ENCODE data around the gene GTF2F2.

Gene GTF2F2

GRCh38 chr13:45119991-45120864, at the start of gene GTF2F2:
GTF2F2 (plus strand) TSS chr13:45120510; CDS start chr13:45120656, 146 bp downstream.
- H3K27me3 ChIP-seq (replicated peaks; ENCODE audit: control insufficient read depth, insufficient read depth, low read length): no peaks in the 10 kb centered on the region
- peak within 1 kb of the TSS; percentile 86 for H3K4me3 ChIP-seq (replicated peaks; ENCODE audit: low read depth, low read length)
- DNase-seq (ENCODE audit: extremely low read depth, insufficient read length): peak; percentile 88
- H3K36me3 ChIP-seq (ENCODE audit: control insufficient read depth, insufficient read depth, low read length): no peaks in the 10 kb centered on the region
- TF ChIP-seq, protein P1, sequence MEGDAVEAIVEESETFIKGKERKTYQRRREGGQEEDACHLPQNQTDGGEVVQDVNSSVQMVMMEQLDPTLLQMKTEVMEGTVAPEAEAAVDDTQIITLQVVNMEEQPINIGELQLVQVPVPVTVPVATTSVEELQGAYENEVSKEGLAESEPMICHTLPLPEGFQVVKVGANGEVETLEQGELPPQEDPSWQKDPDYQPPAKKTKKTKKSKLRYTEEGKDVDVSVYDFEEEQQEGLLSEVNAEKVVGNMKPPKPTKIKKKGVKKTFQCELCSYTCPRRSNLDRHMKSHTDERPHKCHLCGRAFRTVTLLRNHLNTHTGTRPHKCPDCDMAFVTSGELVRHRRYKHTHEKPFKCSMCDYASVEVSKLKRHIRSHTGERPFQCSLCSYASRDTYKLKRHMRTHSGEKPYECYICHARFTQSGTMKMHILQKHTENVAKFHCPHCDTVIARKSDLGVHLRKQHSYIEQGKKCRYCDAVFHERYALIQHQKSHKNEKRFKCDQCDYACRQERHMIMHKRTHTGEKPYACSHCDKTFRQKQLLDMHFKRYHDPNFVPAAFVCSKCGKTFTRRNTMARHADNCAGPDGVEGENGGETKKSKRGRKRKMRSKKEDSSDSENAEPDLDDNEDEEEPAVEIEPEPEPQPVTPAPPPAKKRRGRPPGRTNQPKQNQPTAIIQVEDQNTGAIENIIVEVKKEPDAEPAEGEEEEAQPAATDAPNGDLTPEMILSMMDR (IDR thresholded peaks at IDR 0.05; ENCODE audit: insufficient read depth, low read length, poor library complexity, severe bottlenecking): no peak

DNA sequence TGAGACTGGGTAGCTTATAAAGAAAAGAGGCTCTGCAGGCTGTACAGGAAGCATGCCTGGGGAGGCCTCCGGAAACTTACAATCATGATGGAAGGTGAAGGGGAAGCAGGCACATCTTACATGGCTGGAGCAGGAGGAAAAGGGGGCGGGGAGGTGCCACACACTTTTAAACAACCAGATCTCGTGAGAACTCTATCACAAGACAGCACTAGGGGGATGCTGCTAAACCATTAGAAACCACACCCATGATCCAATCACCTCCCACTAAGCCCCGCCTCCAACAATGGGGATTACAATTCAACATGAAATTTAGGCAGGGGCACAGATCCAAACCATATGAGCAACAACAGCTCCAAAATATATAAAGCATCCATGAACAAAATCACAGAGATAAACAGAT, 46.5 kb upstream of the GTF2F2 start:
- TF ChIP-seq, protein P1 (IDR thresholded peaks at IDR 0.05; ENCODE audit: insufficient read depth, low read length, poor library complexity, severe bottlenecking): no peak
- Histone ChIP-seq H3K4me3 (replicated peaks; ENCODE audit: low read depth, low read length) (no peak overlapping the region), H3K27me3 (replicated peaks; ENCODE audit: control insufficient read depth, insufficient read depth, low read length) (no peaks in the 10 kb centered on the region; the same call in 1 of the 2 replicates), H3K36me3 (ENCODE audit: control insufficient read depth, insufficient read depth, low read length) (no peaks in the 10 kb centered on the region)
- no peak for DNase-seq (ENCODE audit: extremely low read depth, insufficient read length)

DNA sequence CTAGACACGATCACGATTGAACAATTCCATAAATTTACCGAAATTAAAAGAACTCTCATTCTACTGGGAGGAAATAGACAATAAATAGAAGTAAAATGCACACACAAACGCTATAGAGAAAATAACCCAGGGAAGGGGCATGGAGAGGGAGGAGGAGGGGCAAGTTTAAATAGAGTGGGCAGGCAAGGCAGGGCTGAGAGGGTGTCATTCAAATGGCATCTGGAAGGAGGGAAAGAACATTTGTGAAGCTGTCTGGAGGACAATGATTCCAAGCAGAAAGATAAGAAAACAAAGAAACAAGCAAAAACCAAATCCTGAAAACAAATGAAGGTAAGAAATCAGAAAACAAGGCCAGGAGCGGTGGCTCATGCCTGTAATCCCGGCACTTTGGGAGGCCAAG, 45.6 kb upstream of the GTF2F2 start:
- Histone ChIP-seq H3K27me3 (replicated peaks; ENCODE audit: control insufficient read depth, insufficient read depth, low read length) (no peaks in the 10 kb centered on the region; the same call in 1 of the 2 replicates), H3K36me3 (ENCODE audit: control insufficient read depth, insufficient read depth, low read length) (no peaks in the 10 kb centered on the region), H3K4me3 (replicated peaks; ENCODE audit: low read depth, low read length) (no peak overlapping the region)
- DNase-seq (ENCODE audit: extremely low read depth, insufficient read length): no peak
- TF ChIP-seq, protein P1 (IDR thresholded peaks at IDR 0.05; ENCODE audit: insufficient read depth, low read length, poor library complexity, severe bottlenecking): no peak

DNA sequence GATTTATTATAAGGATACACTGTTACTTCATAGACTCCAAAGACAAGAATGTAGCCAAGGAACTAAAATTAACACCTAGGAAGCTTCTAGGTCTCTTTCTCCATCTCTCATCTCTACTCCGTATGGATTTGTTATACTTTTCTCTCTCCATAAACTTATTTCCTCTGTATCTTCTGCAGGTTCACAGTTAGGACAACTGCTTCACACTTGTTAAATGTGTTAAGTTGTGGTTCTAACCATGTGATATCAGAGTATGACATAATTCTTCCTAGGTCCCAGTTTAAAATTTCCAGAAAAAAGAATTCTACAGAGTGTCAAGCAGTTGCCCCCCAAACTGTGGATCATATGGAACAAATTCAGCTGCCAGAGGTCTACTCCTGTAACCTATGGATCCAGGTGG, 42.3 kb upstream of the GTF2F2 start:
- H3K4me3 ChIP-seq (replicated peaks; ENCODE audit: low read depth, low read length): no peak overlapping the region
- H3K36me3 ChIP-seq (ENCODE audit: control insufficient read depth, insufficient read depth, low read length): no peaks in the 10 kb centered on the region
- no peak for DNase-seq (ENCODE audit: extremely low read depth, insufficient read length)
- TF ChIP-seq, protein P1 (IDR thresholded peaks at IDR 0.05; ENCODE audit: insufficient read depth, low read length, poor library complexity, severe bottlenecking): no peak
- no peaks in the 10 kb centered on the region; the same call in 1 of the 2 replicates for H3K27me3 ChIP-seq (replicated peaks; ENCODE audit: control insufficient read depth, insufficient read depth, low read length)

DNA sequence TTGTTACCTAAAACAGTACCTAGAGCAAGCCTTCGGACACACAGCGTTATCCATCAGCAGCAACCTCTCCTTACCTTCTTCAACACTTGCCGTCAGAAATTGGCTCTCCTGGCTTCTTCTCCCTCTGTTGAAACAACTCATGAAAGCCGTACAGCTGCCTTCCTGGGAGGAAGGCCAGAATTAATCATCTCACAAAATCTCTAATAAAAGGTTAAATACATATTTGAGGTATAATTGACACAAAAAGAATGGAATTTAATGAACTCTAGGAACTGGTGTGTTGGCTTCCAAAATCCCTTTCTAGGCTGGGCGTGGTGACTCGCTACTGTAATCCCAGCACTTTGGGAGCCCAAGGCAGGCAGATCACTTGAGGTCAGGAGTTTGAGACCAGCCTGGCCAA, 37.3 kb upstream of the GTF2F2 start:
- no peak for DNase-seq (ENCODE audit: extremely low read depth, insufficient read length)
- no peaks in the 10 kb centered on the region for H3K36me3 ChIP-seq (ENCODE audit: control insufficient read depth, insufficient read depth, low read length)
- H3K4me3 ChIP-seq (replicated peaks; ENCODE audit: low read depth, low read length): no peak overlapping the region
- TF ChIP-seq, protein P1 (IDR thresholded peaks at IDR 0.05; ENCODE audit: insufficient read depth, low read length, poor library complexity, severe bottlenecking): no peak
- H3K27me3 ChIP-seq (replicated peaks; ENCODE audit: control insufficient read depth, insufficient read depth, low read length): no peaks in the 10 kb centered on the region

Measured in GM06990 (cell line).